SJSA1 (cell line): ENCODE results near the gene NOL6. TPM values are rescaled to one million over a fixed set of nuclear protein-coding genes. Genes with fewer than 3 reads are reported as not detected.
"Not testable (repeated sequence)": the region's sequence is repeated elsewhere in the genome, so short reads cannot be mapped to it uniquely, and the experiment has no call there.

Experiments
- DNase-seq, 2 experiments: peaks; one replicate each; pipeline ENCODE4 v3.0.0-alpha.2; 2015 to 2020; ENCODE audit warnings: low spot score in 2 of 2, low read depth in 1 of 2
- H3K27ac ChIP-seq: fragments of 250-450 bp; sonication (Bioruptor Pico); 2 replicates; pipeline ENCODE4 v1.5.1; 2020; ENCODE audit warnings: mild to moderate bottlenecking, moderate library complexity
- H3K27me3 ChIP-seq: fragments of 250-450 bp; sonication (Bioruptor Pico); replicated peaks from 2 replicates; pipeline ENCODE4 v1.5.1; 2020; ENCODE audit warnings: mild to moderate bottlenecking, moderate library complexity
- H3K36me3 ChIP-seq: fragments of 250-450 bp; sonication (Bioruptor Pico); 2 replicates; pipeline ENCODE4 v1.5.1; 2020; ENCODE audit warnings: mild to moderate bottlenecking
- H3K4me1 ChIP-seq: fragments of 250-450 bp; sonication (Bioruptor Pico); replicated peaks from 2 replicates; pipeline ENCODE4 v1.6.1; 2021; ENCODE audit warnings: mild to moderate bottlenecking
- H3K4me3 ChIP-seq: fragments of 250-450 bp; sonication (Bioruptor Pico); 2 replicates; pipeline ENCODE4 v1.5.1; 2020; ENCODE audit warnings: mild to moderate bottlenecking
- H3K9me3 ChIP-seq: fragments of 250-450 bp; sonication (Bioruptor Pico); replicated peaks from 2 replicates; pipeline ENCODE4 v1.5.1; 2020; ENCODE audit warnings: mild to moderate bottlenecking
- total RNA-seq: library from RNA; depleted of rRNA; stranded (reverse); fragments of >200 nt; shearing (Covaris generic); gene quantifications from 2 replicates; pipeline ENCODE4 v1.2.3, GENCODE V29; 2014

Gene NOL6
- total RNA-seq, 1 experiment from 2014 or later: 14.5 TPM

- no peak overlapping the region for H3K4me3 ChIP-seq
- H3K9me3 ChIP-seq: no peaks in the 10 kb centered on the region
- no peak for DNase-seq
- no peak overlapping the region for H3K27ac ChIP-seq
- H3K4me1 ChIP-seq: no peaks in the 10 kb centered on the region
- H3K36me3 ChIP-seq: no peaks in the 10 kb centered on the region
- H3K27me3 ChIP-seq: no peaks in the 10 kb centered on the region
Measured at GRCh38 chr9:33439731-33440130, 34.0 kb downstream of the NOL6 start.

GRCh38 chr9:33438926-33439680, 34.6 kb downstream of the NOL6 start:
- Histone ChIP-seq H3K27me3 (no peaks in the 10 kb centered on the region), H3K36me3 (no peaks in the 10 kb centered on the region), H3K27ac (no peak overlapping the region), H3K4me3 (no peak overlapping the region), H3K4me1 (no peaks in the 10 kb centered on the region), H3K9me3 (no peaks in the 10 kb centered on the region)
- no peak for DNase-seq

- Histone ChIP-seq H3K4me1 (no peaks in the 10 kb centered on the region), H3K27me3 (no peaks in the 10 kb centered on the region), H3K4me3 (no peak overlapping the region), H3K9me3 (no peaks in the 10 kb centered on the region), H3K27ac (no peak overlapping the region), H3K36me3 (no peaks in the 10 kb centered on the region)
- DNase-seq: no peak
Measured at GRCh38 chr9:33437898-33438297, 35.8 kb downstream of the NOL6 start.

- no peak overlapping the region for H3K4me3 ChIP-seq
- H3K36me3 ChIP-seq: no peaks in the 10 kb centered on the region
- no peaks in the 10 kb centered on the region for H3K9me3 ChIP-seq
- no peaks in the 10 kb centered on the region for H3K4me1 ChIP-seq
- no peak overlapping the region for H3K27ac ChIP-seq
- DNase-seq: no peak
- H3K27me3 ChIP-seq: no peaks in the 10 kb centered on the region
Measured at GRCh38 chr9:33437205-33437604, 36.5 kb downstream of the NOL6 start.

DNA sequence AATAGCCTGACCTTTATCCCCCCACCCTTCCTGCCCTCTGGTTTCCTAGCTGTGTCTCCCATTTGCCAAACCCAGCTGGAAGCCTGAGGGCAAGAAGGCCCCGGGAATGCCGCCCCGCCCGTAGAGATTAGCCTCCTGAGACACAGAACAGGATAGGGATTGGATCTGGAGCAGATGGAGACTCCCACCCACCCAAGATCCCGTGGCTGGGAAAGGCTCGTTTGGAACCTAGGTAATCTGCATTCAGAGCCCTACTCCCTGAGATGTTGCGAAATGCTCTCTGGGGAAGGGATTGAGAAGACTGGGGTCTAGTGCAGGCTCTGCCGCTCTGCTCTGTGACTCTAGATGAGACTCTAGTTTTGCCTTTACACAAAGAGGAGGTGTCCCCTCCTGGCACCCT, 37.3 kb downstream of the NOL6 start:
- H3K27me3 ChIP-seq: no peaks in the 10 kb centered on the region
- H3K4me3 ChIP-seq: no peak overlapping the region
- no peaks in the 10 kb centered on the region for H3K36me3 ChIP-seq
- no peak for DNase-seq
- H3K4me1 ChIP-seq: no peaks in the 10 kb centered on the region
- no peak overlapping the region for H3K27ac ChIP-seq
- no peaks in the 10 kb centered on the region for H3K9me3 ChIP-seq

DNA sequence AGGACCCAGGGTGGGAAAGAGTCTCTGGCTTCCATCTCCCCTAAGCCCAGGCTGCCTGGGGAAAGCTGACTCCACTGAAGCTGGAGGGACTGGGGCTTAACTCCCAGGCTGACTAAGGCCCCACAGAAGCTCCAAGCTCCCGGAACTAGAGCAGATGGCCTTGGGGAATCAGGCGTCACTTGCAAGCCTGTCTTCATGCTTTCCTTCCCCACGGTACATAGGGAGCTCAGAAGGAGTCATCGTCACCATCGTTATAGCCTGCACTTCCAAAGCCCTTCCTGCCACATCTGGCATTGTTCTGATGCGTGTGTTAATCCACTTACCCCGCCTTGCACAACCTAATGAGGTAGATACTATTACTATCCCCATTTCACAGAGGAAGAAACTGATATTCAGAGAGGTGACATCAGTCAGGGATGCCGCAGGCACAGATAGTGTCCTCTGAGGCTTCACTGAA, 37.9 kb downstream of the NOL6 start:
- Histone ChIP-seq H3K27me3 (no peaks in the 10 kb centered on the region), H3K36me3 (no peaks in the 10 kb centered on the region), H3K4me3 (no peak overlapping the region), H3K27ac (no peak overlapping the region), H3K4me1 (no peaks in the 10 kb centered on the region), H3K9me3 (no peaks in the 10 kb centered on the region)
- DNase-seq: no peak

- H3K36me3 ChIP-seq: no peaks in the 10 kb centered on the region
- H3K27me3 ChIP-seq: no peaks in the 10 kb centered on the region
- no peak for DNase-seq
- H3K27ac ChIP-seq: no peak overlapping the region
- no peak overlapping the region for H3K4me3 ChIP-seq
- no peaks in the 10 kb centered on the region for H3K4me1 ChIP-seq
- H3K9me3 ChIP-seq: no peaks in the 10 kb centered on the region
Measured at GRCh38 chr9:33434317-33435105, 39.2 kb downstream of the NOL6 start.

GRCh38 chr9:33433871-33434270, 39.9 kb downstream of the NOL6 start:
- Histone ChIP-seq H3K4me3 (no peak overlapping the region), H3K4me1 (no peaks in the 10 kb centered on the region), H3K27me3 (no peaks in the 10 kb centered on the region), H3K27ac (no peak overlapping the region), H3K36me3 (no peaks in the 10 kb centered on the region), H3K9me3 (no peaks in the 10 kb centered on the region)
- DNase-seq: no peak

- Histone ChIP-seq H3K9me3 (no peaks in the 10 kb centered on the region), H3K4me1 (no peaks in the 10 kb centered on the region), H3K27me3 (no peaks in the 10 kb centered on the region), H3K27ac (no peak overlapping the region), H3K4me3 (no peak overlapping the region), H3K36me3 (no peaks in the 10 kb centered on the region)
- no peak for DNase-seq
Measured at GRCh38 chr9:33431420-33431819, 42.3 kb downstream of the NOL6 start.

GRCh38 chr9:33430942-33431341, 42.8 kb downstream of the NOL6 start:
- Histone ChIP-seq H3K27ac (no peak overlapping the region), H3K9me3 (no peaks in the 10 kb centered on the region), H3K4me3 (no peak overlapping the region), H3K36me3 (no peaks in the 10 kb centered on the region), H3K27me3 (no peaks in the 10 kb centered on the region), H3K4me1 (no peaks in the 10 kb centered on the region)
- no peak for DNase-seq

DNA sequence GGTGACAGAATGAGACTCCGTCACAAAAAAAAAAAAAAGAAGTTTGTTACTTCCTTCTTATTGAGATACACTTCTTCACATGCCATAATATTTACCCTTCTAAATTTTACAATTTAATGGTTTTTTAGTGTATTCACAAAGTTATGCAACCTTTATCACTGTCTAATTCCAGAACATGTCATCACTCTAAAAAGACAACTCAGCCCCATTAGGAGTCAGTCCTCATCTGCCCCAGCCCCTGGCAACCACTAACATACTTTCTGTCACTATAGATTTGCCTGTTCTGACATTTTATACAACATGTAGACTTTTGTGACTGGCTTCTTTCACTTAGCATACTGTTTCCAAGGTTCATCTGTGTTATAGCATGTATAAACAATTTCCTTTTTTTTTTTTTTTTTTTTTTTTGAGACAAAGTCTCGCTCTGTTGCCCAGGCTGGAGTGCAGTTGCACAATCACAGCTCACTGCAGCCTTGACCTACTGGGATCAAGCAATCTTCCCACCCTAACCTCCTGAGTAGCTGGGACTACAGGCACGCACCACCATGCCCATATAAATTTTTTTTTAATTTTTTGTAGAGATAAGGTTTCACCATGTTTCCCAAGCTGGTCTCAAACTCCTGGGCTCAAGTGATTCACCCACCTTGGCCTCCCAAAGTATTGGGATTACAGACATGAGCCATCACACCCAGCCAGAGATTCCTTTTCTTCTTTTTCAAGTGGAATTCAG, 44.3 kb downstream of the NOL6 start:
- H3K9me3 ChIP-seq: no peaks in the 10 kb centered on the region
- no peaks in the 10 kb centered on the region for H3K27me3 ChIP-seq
- H3K36me3 ChIP-seq: no peaks in the 10 kb centered on the region
- H3K27ac ChIP-seq: no peak overlapping the region
- H3K4me1 ChIP-seq: no peaks in the 10 kb centered on the region
- DNase-seq: no peak
- no peak overlapping the region for H3K4me3 ChIP-seq

- DNase-seq: no peak
- H3K9me3 ChIP-seq: no peaks in the 10 kb centered on the region
- H3K27me3 ChIP-seq: no peaks in the 10 kb centered on the region
- no peaks in the 10 kb centered on the region for H3K4me1 ChIP-seq
- H3K4me3 ChIP-seq: no peak overlapping the region
- no peak overlapping the region for H3K27ac ChIP-seq
- H3K36me3 ChIP-seq: no peaks in the 10 kb centered on the region
Measured at GRCh38 chr9:33426843-33427293, 46.9 kb downstream of the NOL6 start.

DNA sequence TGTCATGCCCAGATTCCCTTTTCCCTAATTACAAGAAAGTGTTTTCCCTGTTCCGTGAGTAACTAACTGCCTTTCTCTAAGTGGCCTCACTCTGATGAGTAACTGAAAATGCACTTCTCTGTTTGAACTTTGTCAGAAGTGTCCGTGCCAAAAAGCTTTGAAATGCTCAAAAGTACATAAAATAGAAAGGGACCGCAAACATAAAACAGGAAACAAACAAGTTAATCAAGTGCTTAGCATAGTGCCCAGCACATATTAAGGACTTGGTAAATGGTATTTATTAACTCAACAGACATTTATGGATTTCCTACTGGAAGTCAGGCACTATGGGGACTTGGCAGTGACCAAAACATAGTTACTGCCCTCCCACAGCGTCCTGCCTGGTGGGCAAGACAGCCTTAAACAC, 48.6 kb downstream of the NOL6 start:
- no peaks in the 10 kb centered on the region for H3K9me3 ChIP-seq
- no peaks in the 10 kb centered on the region; the same call in 1 of the 2 replicates for H3K27me3 ChIP-seq
- H3K4me1 ChIP-seq: no peaks in the 10 kb centered on the region
- H3K27ac ChIP-seq: no peak overlapping the region
- no peaks in the 10 kb centered on the region for H3K36me3 ChIP-seq
- DNase-seq: no peak
- no peak overlapping the region for H3K4me3 ChIP-seq

DNA sequence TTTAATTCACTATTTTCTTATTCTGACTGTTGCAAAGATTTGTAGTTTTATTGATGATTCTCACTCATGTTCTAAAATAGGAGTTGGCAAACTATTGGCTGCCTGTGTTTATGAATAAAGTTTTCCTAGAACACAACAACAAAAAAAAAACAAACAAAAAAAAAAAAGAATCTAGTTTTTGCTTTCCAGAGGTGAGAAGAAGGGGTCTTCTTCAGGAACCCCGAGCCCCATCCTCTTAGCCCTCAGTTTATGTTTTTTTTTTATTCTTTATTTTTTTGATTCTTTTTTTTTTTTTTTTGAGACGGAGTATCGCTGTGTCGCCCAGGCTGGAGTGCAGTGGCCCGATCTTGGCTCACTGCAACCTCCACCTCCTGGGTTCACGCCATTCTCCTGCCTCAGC, 49.2 kb downstream of the NOL6 start:
- not testable (repeated sequence) for H3K36me3 ChIP-seq, H3K27ac ChIP-seq, DNase-seq, H3K9me3 ChIP-seq, H3K4me1 ChIP-seq, H3K4me3 ChIP-seq, H3K27me3 ChIP-seq
